D721Med (cell line): ENCODE measurements around the gene GPR25.

Experiments
- DNase-seq: peaks from one replicate; pipeline ENCODE4 v3.0.0; 2011; ENCODE audit warnings: low spot score; ENCODE audit not compliant: insufficient read length
- FAIRE-seq: peaks from 2 replicates; lab custom pipeline; 2011; peaks lifted over from hg19 to GRCh38; lab: Jason Lieb, UNC
- CTCF ChIP-seq: IDR thresholded peaks from 2 replicates; pipeline ENCODE4 v1.5.1; 2012; ENCODE audit warnings: mild to moderate bottlenecking, control low read depth; ENCODE audit not compliant: insufficient read depth; ENCODE audit errors: missing control alignments

GPR25 gene

GRCh38 chr1:200899451-200899915 lies 26.7 kb downstream of the GPR25 start:
- FAIRE-seq, result no peak
- no peak for TF ChIP-seq CTCF
- no peak for DNase-seq

GRCh38 chr1:200899954-200900867 lies 27.4 kb downstream of the GPR25 start:
- FAIRE-seq (no peak), DNase-seq (no peak)
- no peak for TF ChIP-seq CTCF

DNA sequence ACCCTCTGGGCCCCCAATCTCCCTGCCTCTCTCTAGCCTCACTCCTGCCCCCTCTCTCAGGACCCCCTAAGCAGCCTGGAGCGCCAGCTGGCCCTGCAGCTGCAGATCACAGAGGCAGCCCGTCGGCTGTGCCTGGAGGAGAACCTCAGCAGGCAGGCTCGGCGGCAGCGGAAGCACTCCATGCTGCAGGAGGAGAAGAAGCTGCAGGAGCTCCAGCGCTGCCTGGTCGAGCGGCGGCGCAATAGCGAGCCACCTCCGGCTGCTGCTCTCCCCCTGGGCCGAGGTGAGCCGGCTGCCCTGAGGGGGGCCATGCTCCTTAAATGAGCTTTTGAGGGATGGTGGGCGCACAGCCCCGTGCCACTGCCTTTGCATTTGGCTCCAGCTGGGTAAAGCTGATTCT lies 28.1 kb downstream of the GPR25 start:
- no peak for TF ChIP-seq CTCF
- no peak for DNase-seq
- FAIRE-seq, result no peak

- FAIRE-seq (no peak), DNase-seq (no peak)
- no peak for TF ChIP-seq CTCF
Observed at GRCh38 chr1:200901350-200901749, 28.6 kb downstream of the GPR25 start.

DNA sequence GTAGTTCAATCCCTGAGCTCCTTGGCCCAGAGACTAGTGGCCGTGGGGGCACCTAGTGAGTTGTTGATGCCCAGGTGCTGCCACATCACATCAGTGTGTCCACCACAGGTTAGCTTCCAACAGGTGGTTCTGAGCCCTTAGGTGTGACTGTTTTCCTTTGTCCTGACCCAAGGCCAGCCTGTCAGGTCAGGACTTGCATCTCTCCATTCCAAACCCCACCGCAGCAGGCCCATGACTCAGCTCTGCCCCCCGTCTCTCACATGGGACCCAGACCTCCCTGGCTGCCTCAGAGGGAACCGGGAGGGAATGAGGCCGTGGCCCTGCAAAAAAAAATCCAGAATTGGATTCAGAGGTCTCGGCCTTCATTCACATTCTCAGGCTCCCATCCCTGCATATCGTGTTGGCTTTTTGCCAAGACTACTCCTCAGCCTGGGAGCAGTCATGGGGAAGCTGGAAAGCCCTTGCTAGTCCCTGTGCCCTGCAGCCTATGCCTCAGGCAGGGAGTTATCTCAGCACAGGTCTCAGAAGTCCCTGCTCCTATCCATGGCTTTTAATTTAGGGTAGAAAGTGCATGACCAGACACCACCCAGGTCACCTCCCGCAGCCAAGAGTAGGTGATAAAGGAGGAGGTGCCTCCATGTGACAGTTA lies 29.1 kb downstream of the GPR25 start:
- no peak for TF ChIP-seq CTCF
- DNase-seq (no peak), FAIRE-seq (no peak)

DNA sequence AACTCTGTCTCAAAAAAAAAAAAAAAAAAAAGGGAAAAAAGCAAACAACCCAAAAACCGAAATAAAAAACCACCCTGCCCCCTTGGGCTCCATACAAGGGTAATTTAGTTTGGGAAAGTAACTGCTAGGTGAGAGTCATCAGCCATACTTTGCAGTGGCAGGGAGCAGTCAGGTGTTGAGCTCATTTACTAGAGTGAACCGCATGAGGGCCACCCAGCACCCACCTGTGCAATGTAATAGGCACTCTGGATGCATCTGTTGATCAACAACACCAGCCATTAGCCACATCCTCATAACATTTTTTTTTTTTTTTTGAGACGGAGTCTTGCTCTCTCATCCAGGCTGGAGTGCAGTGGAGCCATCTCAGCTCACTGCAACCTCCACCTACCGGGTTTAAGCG lies 31.0 kb downstream of the GPR25 start:
- FAIRE-seq, result no peak
- no peak for TF ChIP-seq CTCF
- no peak for DNase-seq

DNA sequence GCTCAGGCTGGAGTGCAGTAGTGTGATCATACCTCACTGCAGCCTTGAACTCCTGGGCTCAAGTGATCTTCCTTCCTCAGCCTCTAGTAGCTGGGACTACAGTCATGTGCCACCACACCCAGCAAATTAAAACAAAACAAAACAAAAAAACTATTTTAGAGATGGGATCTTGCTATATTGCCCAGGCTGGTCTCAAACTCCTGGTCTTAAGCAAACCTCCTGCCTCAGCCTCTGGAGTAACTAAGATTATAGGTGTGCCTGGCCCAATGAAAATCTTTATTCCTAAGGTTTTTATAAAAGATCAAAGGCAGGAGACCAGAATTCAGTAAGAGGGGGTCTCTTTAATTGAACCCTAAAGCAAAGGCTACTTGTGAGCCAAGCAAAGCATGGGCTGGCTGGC lies 32.0 kb downstream of the GPR25 start:
- FAIRE-seq, result no peak

More for the DNA sequence above, 32.0 kb downstream of the GPR25 start:
- no peak for TF ChIP-seq CTCF
- DNase-seq, result no peak
